PC-9 (cell line): ENCODE data around the gene NCKAP1. TPM values are rescaled to one million over a fixed set of nuclear protein-coding genes. Genes with fewer than 3 reads are reported as not detected.

Source experiments
- BruUV-seq: library from RNA; stranded (reverse); fragments of 400-500 nt; replicated peaks from 2 replicates; lab custom pipeline; 2021; lab: Mats Ljungman, UMichigan
- CTCF ChIA-PET: fragments of 300-600 bp; sonication (Branson Sonifier 250); formaldehyde crosslinking; loops from one replicate; lab custom pipeline; 2022; ENCODE audit warnings: antibody characterized with exemption; lab: Charles Lee
- POLR2A ChIA-PET: fragments of 300-600 bp; sonication (Branson Sonifier 250); formaldehyde crosslinking; loops from one replicate; lab custom pipeline; 2022; ENCODE audit warnings: antibody characterized with exemption; ENCODE audit not compliant: unreplicated experiment; lab: Charles Lee
- DNase-seq, 2 experiments: peaks; one replicate each; pipeline versions ENCODE4 v3.0.0 to v3.0.0-alpha.2; 2015 to 2022; ENCODE audit warnings: mixed read lengths in 1 of 2
- H2AFZ ChIP-seq: fragments of 200-600 bp; sonication (generic); 2 replicates; pipeline ENCODE4 v1.8.1; 2017; ENCODE audit warnings: antibody characterized with exemption
- H3F3A ChIP-seq: fragments of 200-600 bp; sonication (generic); 2 replicates; pipeline ENCODE4 v1.8.1; 2017; ENCODE audit warnings: antibody characterized with exemption, mild to moderate bottlenecking, low read depth; ENCODE audit not compliant: insufficient read depth
- H3K27ac ChIP-seq: fragments of 200-600 bp; sonication (generic); 2 replicates; pipeline ENCODE4 v1.6.1; 2016; ENCODE audit warnings: mixed run types
- H3K27me3 ChIP-seq: fragments of 200-600 bp; sonication (generic); 2 replicates; pipeline ENCODE4 v1.6.1; 2016; ENCODE audit warnings: low read depth, mixed run types; ENCODE audit not compliant: insufficient read depth
- H3K36me3 ChIP-seq: fragments of 200-600 bp; sonication (generic); 2 replicates; pipeline ENCODE4 v1.6.1; 2016; ENCODE audit warnings: low read depth, mixed run types
- H3K4me1 ChIP-seq: fragments of 200-600 bp; sonication (generic); replicated peaks from 2 replicates; pipeline ENCODE4 v1.6.1; 2016; ENCODE audit warnings: mixed run types; ENCODE audit not compliant: insufficient read depth
- H3K4me2 ChIP-seq: fragments of 200-600 bp; sonication (generic); 2 replicates; pipeline ENCODE4 v1.6.1; 2017; ENCODE audit warnings: mixed run types
- H3K4me3 ChIP-seq: fragments of 200-600 bp; sonication (generic); 2 replicates; pipeline ENCODE4 v1.6.1; 2016; ENCODE audit warnings: mixed run types
- H3K79me2 ChIP-seq: fragments of 200-600 bp; sonication (generic); 2 replicates; pipeline ENCODE4 v1.6.1; 2017; ENCODE audit warnings: low read depth, mixed run types
- H3K9me2 ChIP-seq: fragments of 200-600 bp; sonication (generic); 2 replicates; pipeline ENCODE4 v1.8.1; 2017; ENCODE audit warnings: mild to moderate bottlenecking; ENCODE audit not compliant: insufficient read depth
- H3K9me3 ChIP-seq: fragments of 200-600 bp; sonication (generic); 2 replicates; pipeline ENCODE4 v1.8.1; 2016; ENCODE audit warnings: low read depth; ENCODE audit not compliant: insufficient read depth
- H4K20me1 ChIP-seq: fragments of 200-600 bp; sonication (generic); 2 replicates; pipeline ENCODE4 v1.8.1; 2017; ENCODE audit not compliant: insufficient read depth
- CTCF ChIP-seq: fragments of 200-600 bp; sonication (generic); conservative IDR thresholded peaks from 2 replicates; pipeline ENCODE4 v1.6.1; 2017; ENCODE audit warnings: mixed run types, antibody characterized with exemption, mild to moderate bottlenecking, moderate library complexity
- EZH2 ChIP-seq: fragments of 200-600 bp; sonication (generic); IDR thresholded peaks from 2 replicates; pipeline ENCODE4 v1.8.0; 2017; ENCODE audit warnings: antibody characterized with exemption, low read depth
- intact Hi-C: fragments of 100-400 bp; cut with micrococcal nuclease; formaldehyde crosslinking; loops from one replicate; pipeline ENCODE4 v1.10.0; 2022; ENCODE audit not compliant: unreplicated experiment
- total RNA-seq: library from RNA; stranded (reverse); gene quantifications from 2 replicates; pipeline ENCODE4 v1.2.3, GENCODE V29; 2021

NCKAP1 gene
- total RNA-seq, 1 experiment from 2014 or later: 308 TPM

DNA sequence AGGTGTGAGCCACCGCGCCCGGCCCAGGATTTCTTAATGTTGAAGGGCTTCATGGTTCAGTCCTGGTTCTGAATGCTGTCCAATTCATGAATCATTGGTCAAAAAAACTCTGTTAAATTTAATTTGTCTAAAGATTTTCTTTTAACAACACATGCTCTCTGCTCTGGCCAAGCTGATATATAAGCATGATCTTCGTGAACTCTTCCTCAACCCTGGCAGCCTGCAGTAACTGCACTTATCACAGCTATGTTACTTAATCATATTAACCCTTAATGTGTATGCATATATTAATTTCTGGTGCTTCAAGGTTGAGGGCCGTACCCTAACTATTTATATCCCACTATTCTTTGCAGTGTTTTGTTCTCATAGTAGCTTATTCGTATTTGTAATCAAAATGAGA lies 142.5 kb downstream of the NCKAP1 start:
- ChIA-PET CTCF (no interaction called here), POLR2A (interaction anchor here (0.7 kb wide), 1 partner anchor 1609 kb away, joined by 8 read pairs; no protein-coding TSS in a partner anchor)
- intact Hi-C loops: no loop called here
- H3K4me1 ChIP-seq: no peaks in the 10 kb centered on the region
- H3K4me3 ChIP-seq: no peak overlapping the region
- no peak overlapping the region for H2AFZ ChIP-seq
- H3K36me3 ChIP-seq: no peaks in the 10 kb centered on the region
- H3K79me2 ChIP-seq: no peaks in the 10 kb centered on the region
- H3K4me2 ChIP-seq: no peak overlapping the region
- no peaks in the 10 kb centered on the region for H3K27me3 ChIP-seq
- no TSS peak for BruUV-seq
- H3K27ac ChIP-seq: no peak overlapping the region
- H3F3A ChIP-seq: no peaks in the 10 kb centered on the region
- DNase-seq: no peak
- TF ChIP-seq CTCF (no peak), EZH2 (no peak)
- no peaks in the 10 kb centered on the region for H3K9me3 ChIP-seq
- peaks cover 3% of the 10 kb centered on the region; the same call in 1 of the 2 replicates for H3K9me2 ChIP-seq
- H4K20me1 ChIP-seq: no peaks in the 10 kb centered on the region

DNA sequence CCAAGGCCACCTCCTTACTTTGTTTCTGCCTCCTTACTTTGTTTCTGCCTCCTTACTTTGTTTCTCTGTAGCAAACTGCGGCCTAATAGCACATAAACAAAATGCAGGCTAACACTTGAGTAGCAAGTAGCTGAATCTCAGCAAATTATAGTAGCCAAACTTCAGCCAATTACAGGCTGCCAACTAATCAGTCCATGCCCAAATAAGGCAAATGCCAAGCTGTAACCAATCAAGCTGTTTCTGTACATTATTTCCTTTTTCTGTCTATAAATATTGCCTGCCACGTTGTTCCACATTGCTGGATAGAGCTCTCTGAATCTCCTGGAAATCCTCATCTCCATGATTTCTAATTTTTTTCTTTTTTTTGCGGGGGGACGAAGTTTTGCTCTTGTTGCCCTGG lies 143.1 kb downstream of the NCKAP1 start:
- no peaks in the 10 kb centered on the region for H4K20me1 ChIP-seq
- H3K9me2 ChIP-seq: peaks cover 3% of the 10 kb centered on the region; the same call in 1 of the 2 replicates
- H3K27ac ChIP-seq: no peak overlapping the region
- H3K79me2 ChIP-seq: no peaks in the 10 kb centered on the region
- ChIA-PET CTCF (no interaction called here), POLR2A (interaction anchor here (0.7 kb wide), 1 partner anchor 1608 kb away, joined by 8 read pairs; no protein-coding TSS in a partner anchor)
- no peak for DNase-seq
- no peaks in the 10 kb centered on the region for H3K4me1 ChIP-seq
- BruUV-seq: no TSS peak
- H3F3A ChIP-seq: no peaks in the 10 kb centered on the region
- TF ChIP-seq CTCF: no peak
- TF ChIP-seq EZH2: no peak
- intact Hi-C loops: no loop called here
- H3K4me2 ChIP-seq: no peak overlapping the region
- no peaks in the 10 kb centered on the region for H3K27me3 ChIP-seq
- H3K36me3 ChIP-seq: no peaks in the 10 kb centered on the region
- H3K9me3 ChIP-seq: no peaks in the 10 kb centered on the region
- no peak overlapping the region for H3K4me3 ChIP-seq
- H2AFZ ChIP-seq: no peak overlapping the region

- Histone ChIP-seq H3K27ac (no peak overlapping the region), H3K27me3 (no peaks in the 10 kb centered on the region), H3K36me3 (no peaks in the 10 kb centered on the region), H3K9me2 (peaks cover 3% of the 10 kb centered on the region; the same call in 1 of the 2 replicates), H4K20me1 (no peaks in the 10 kb centered on the region), H3K4me3 (no peak overlapping the region), H3K79me2 (no peaks in the 10 kb centered on the region), H3K9me3 (no peaks in the 10 kb centered on the region), H2AFZ (no peak overlapping the region), H3F3A (no peaks in the 10 kb centered on the region), H3K4me1 (no peaks in the 10 kb centered on the region), H3K4me2 (no peak overlapping the region)
- ChIA-PET CTCF (interaction anchor here (0.6 kb wide), 1 partner anchor 266 kb away, joined by 4 read pairs; no protein-coding TSS in a partner anchor), POLR2A (interaction anchor here (0.6 kb wide), 1 partner anchor 34 kb away, joined by 7 read pairs; no protein-coding TSS in a partner anchor)
- no peak for TF ChIP-seq EZH2
- TF ChIP-seq CTCF: no peak
- BruUV-seq: no TSS peak
- intact Hi-C loops: no loop called here
- DNase-seq: no peak
These were observed 144.1 kb downstream of the NCKAP1 start for GRCh38 chr2:182894174-182894573.
